ENCODE data around the gene RTF1.

Gene RTF1

DNA sequence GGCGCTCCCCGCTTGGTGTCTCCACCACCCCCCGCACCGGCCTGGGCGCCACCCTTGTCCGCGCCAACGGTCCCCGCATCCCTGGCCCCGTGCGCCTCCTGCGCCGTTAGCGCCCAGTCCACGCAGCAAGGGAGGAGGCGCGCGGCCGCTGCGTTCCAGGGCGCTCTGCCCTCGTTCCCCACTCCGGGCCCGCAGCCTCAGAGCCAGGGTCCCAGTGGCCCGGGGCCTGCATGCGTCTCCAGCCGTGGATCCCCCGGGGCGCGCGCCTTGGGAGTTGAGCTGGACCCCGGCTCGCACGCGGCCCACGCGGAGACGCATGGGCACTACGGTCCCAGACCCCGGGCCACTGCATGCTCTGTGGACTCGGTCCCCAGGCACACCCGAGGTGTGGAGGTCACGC is 69.4 kb downstream of the RTF1 start:
- H3F3A ChIP-seq (ENCODE audit: insufficient read depth, low read length), result no peaks in the 10 kb centered on the region
- no peak for TF ChIP-seq EZH2 (IDR thresholded peaks at IDR 0.05; ENCODE audit: borderline replicate concordance, low read length)
- TF ChIP-seq, protein P1, sequence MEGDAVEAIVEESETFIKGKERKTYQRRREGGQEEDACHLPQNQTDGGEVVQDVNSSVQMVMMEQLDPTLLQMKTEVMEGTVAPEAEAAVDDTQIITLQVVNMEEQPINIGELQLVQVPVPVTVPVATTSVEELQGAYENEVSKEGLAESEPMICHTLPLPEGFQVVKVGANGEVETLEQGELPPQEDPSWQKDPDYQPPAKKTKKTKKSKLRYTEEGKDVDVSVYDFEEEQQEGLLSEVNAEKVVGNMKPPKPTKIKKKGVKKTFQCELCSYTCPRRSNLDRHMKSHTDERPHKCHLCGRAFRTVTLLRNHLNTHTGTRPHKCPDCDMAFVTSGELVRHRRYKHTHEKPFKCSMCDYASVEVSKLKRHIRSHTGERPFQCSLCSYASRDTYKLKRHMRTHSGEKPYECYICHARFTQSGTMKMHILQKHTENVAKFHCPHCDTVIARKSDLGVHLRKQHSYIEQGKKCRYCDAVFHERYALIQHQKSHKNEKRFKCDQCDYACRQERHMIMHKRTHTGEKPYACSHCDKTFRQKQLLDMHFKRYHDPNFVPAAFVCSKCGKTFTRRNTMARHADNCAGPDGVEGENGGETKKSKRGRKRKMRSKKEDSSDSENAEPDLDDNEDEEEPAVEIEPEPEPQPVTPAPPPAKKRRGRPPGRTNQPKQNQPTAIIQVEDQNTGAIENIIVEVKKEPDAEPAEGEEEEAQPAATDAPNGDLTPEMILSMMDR (IDR thresholded peaks at IDR 0.05; ENCODE audit: low read length), result no peak
- no peak overlapping the region for H2AFZ ChIP-seq (ENCODE audit: low read length)
- no peaks in the 10 kb centered on the region for H3K9me2 ChIP-seq (ENCODE audit: low read depth, low read length)
- no peaks in the 10 kb centered on the region for H4K20me1 ChIP-seq (ENCODE audit: insufficient read depth, low read length)
- no peak overlapping the region for H3K4me3 ChIP-seq (ENCODE audit: low read depth, low read length, poor library complexity, severe bottlenecking)
- H3K4me1 ChIP-seq (ENCODE audit: insufficient read depth, low read length, severe bottlenecking), result peaks cover 11% of the 10 kb centered on the region
- H3K9ac ChIP-seq (ENCODE audit: low read length), result no peak overlapping the region
- H3K27me3 ChIP-seq (ENCODE audit: insufficient read depth, low read length), result no peaks in the 10 kb centered on the region; the same call in 1 of the 2 replicates
- H3K27ac ChIP-seq (ENCODE audit: low read depth, low read length, poor library complexity, severe bottlenecking), result no peak overlapping the region
- no peaks in the 10 kb centered on the region for H3K79me2 ChIP-seq (ENCODE audit: insufficient read depth, low read length)
- peaks cover 19% of the 10 kb centered on the region for H3K36me3 ChIP-seq (ENCODE audit: insufficient read depth, low read length)
- no peak overlapping the region for H3K4me2 ChIP-seq (ENCODE audit: low read length)
- no peaks in the 10 kb centered on the region for H3K9me3 ChIP-seq (ENCODE audit: low read length)

GRCh38 chr15:41487381-41487780 is 70.5 kb downstream of the RTF1 start:
- Histone ChIP-seq H3K36me3 (ENCODE audit: insufficient read depth, low read length) (peaks cover 8% of the 10 kb centered on the region; the same call in 1 of the 2 replicates), H3K27ac (ENCODE audit: low read depth, low read length, poor library complexity, severe bottlenecking) (no peak overlapping the region), H3K79me2 (ENCODE audit: insufficient read depth, low read length) (no peaks in the 10 kb centered on the region), H3K9ac (ENCODE audit: low read length) (no peak overlapping the region), H3K9me3 (ENCODE audit: low read length) (no peaks in the 10 kb centered on the region), H3K9me2 (ENCODE audit: low read depth, low read length) (no peaks in the 10 kb centered on the region), H4K20me1 (ENCODE audit: insufficient read depth, low read length) (no peaks in the 10 kb centered on the region), H3F3A (ENCODE audit: insufficient read depth, low read length) (no peaks in the 10 kb centered on the region), H3K27me3 (ENCODE audit: insufficient read depth, low read length) (no peaks in the 10 kb centered on the region; the same call in 1 of the 2 replicates), H3K4me3 (ENCODE audit: low read depth, low read length, poor library complexity, severe bottlenecking) (no peak overlapping the region), H3K4me2 (ENCODE audit: low read length) (no peak overlapping the region), H3K4me1 (ENCODE audit: insufficient read depth, low read length, severe bottlenecking) (peaks cover 11% of the 10 kb centered on the region), H2AFZ (ENCODE audit: low read length) (no peak overlapping the region)
- TF ChIP-seq, protein P1 (IDR thresholded peaks at IDR 0.05; ENCODE audit: low read length), result no peak
- no peak for TF ChIP-seq EZH2 (IDR thresholded peaks at IDR 0.05; ENCODE audit: borderline replicate concordance, low read length)

DNA sequence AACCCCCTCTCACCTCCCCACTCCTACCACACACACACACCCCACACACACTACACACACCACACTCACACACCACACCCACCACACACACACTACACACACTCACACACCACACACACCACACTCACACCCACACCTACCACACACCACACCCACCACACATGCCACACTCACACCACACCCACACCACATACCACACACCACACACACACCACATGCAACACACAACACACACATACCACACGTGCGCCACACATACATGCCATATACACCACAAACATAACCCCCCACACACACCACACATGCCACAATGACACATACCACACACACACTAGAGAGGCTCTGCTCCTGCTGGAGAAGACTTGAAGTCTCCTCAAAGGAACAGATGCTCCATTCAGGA is 70.9 kb downstream of the RTF1 start:
- Histone ChIP-seq H3K79me2 (ENCODE audit: insufficient read depth, low read length) (no peaks in the 10 kb centered on the region), H3K4me1 (ENCODE audit: insufficient read depth, low read length, severe bottlenecking) (peaks cover 11% of the 10 kb centered on the region), H2AFZ (ENCODE audit: low read length) (no peak overlapping the region), H3K36me3 (ENCODE audit: insufficient read depth, low read length) (peaks cover 4% of the 10 kb centered on the region; the same call in 1 of the 2 replicates), H4K20me1 (ENCODE audit: insufficient read depth, low read length) (no peaks in the 10 kb centered on the region), H3K4me2 (ENCODE audit: low read length) (no peak overlapping the region), H3F3A (ENCODE audit: insufficient read depth, low read length) (no peaks in the 10 kb centered on the region), H3K27me3 (ENCODE audit: insufficient read depth, low read length) (no peaks in the 10 kb centered on the region; the same call in 1 of the 2 replicates), H3K9me3 (ENCODE audit: low read length) (no peaks in the 10 kb centered on the region), H3K4me3 (ENCODE audit: low read depth, low read length, poor library complexity, severe bottlenecking) (no peak overlapping the region), H3K9me2 (ENCODE audit: low read depth, low read length) (no peaks in the 10 kb centered on the region), H3K9ac (ENCODE audit: low read length) (no peak overlapping the region), H3K27ac (ENCODE audit: low read depth, low read length, poor library complexity, severe bottlenecking) (no peak overlapping the region)
- no peak for TF ChIP-seq EZH2 (IDR thresholded peaks at IDR 0.05; ENCODE audit: borderline replicate concordance, low read length)
- TF ChIP-seq, protein P1 (IDR thresholded peaks at IDR 0.05; ENCODE audit: low read length), result no peak

Measured in OCI-LY1 (cell line).